IMR-90 (cell line): ENCODE data around the gene FBXO5. TPM values are rescaled to one million over a fixed set of nuclear protein-coding genes. Genes with fewer than 3 reads are reported as not detected.

Experiments used
- ATAC-seq: fragments of 200-7000 bp; cut with Tn5 transposase; 2 replicates; pipeline ENCODE4 v1.9.1; 2020; ENCODE audit warnings: low read depth, mild to moderate bottlenecking, moderate library complexity
- BruUV-seq: library from RNA; stranded (reverse); fragments of 400-500 nt; replicated peaks from 2 replicates; lab custom pipeline; 2021; lab: Mats Ljungman, UMichigan
- CTCF ChIA-PET: fragments of 300-600 bp; formaldehyde crosslinking; extraction: SDS; loops from one replicate; lab custom pipeline; 2021; ENCODE audit warnings: antibody characterized with exemption; lab: Yijun Ruan, JAX
- POLR2A ChIA-PET: fragments of 300-600 bp; sonication (Branson Sonifier 250); formaldehyde crosslinking; loops from one replicate; lab custom pipeline; 2022; ENCODE audit warnings: antibody characterized with exemption; ENCODE audit not compliant: unreplicated experiment; lab: Charles Lee
- DNase-seq: peaks from one replicate; pipeline ENCODE4 v3.0.0; 2013
- H2AFZ ChIP-seq: replicated peaks from 2 replicates; pipeline ENCODE3; 2013; ENCODE audit warnings: low read length, mild to moderate bottlenecking; ENCODE audit not compliant: poor library complexity
- H2AK5ac ChIP-seq: 2 replicates; pipeline ENCODE4 v1.6.1; 2013; ENCODE audit warnings: low read depth, low read length, inconsistent platforms
- H2AK9ac ChIP-seq: replicated peaks from 2 replicates; pipeline ENCODE3; 2013; ENCODE audit warnings: mild to moderate bottlenecking, low read depth, low read length, moderate library complexity; ENCODE audit not compliant: poor library complexity
- H2BK120ac ChIP-seq: 2 replicates; pipeline ENCODE4 v1.6.1; 2013; ENCODE audit warnings: low read depth, low read length, inconsistent platforms
- H2BK15ac ChIP-seq: 3 replicates; pipeline ENCODE4 v1.6.1; 2013; ENCODE audit warnings: low read depth, low read length, inconsistent platforms
- H2BK20ac ChIP-seq: 2 replicates; pipeline ENCODE4 v1.6.1; 2013; ENCODE audit warnings: low read depth, mild to moderate bottlenecking, inconsistent platforms, low read length, moderate library complexity
- H2BK5ac ChIP-seq: 2 replicates; pipeline ENCODE4 v1.6.1; 2013; ENCODE audit warnings: mild to moderate bottlenecking, low read depth, low read length, inconsistent platforms; ENCODE audit not compliant: poor library complexity, severe bottlenecking
- H3K14ac ChIP-seq: replicated peaks from 2 replicates; pipeline ENCODE4 v1.6.1; 2013; ENCODE audit warnings: low read depth, low read length, inconsistent platforms
- H3K18ac ChIP-seq: 2 replicates; pipeline ENCODE4 v1.6.1; 2013; ENCODE audit warnings: low read depth, low read length, control low read depth
- H3K23ac ChIP-seq: 2 replicates; pipeline ENCODE4 v1.6.1; 2013; ENCODE audit warnings: low read depth, low read length, inconsistent platforms
- H3K27ac ChIP-seq: 2 replicates; pipeline ENCODE4 v1.5.1; 2013; ENCODE audit warnings: mild to moderate bottlenecking, control low read depth, low read length; ENCODE audit not compliant: insufficient read depth
- H3K27me3 ChIP-seq: 2 replicates; pipeline ENCODE4 v1.6.1; 2013; ENCODE audit warnings: low read length; ENCODE audit not compliant: control insufficient read depth, insufficient read depth
- H3K36me3 ChIP-seq: 2 replicates; pipeline ENCODE4 v1.6.1; 2013; ENCODE audit warnings: low read length, mixed read lengths; ENCODE audit not compliant: control insufficient read depth, insufficient read depth
- H3K4ac ChIP-seq: 2 replicates; pipeline ENCODE4 v1.6.1; 2013; ENCODE audit warnings: low read depth, low read length, inconsistent platforms
- H3K4me1 ChIP-seq: 2 replicates; pipeline ENCODE4 v1.6.1; 2013; ENCODE audit warnings: low read length, mixed read lengths; ENCODE audit not compliant: control insufficient read depth, insufficient read depth
- H3K4me2 ChIP-seq: 2 replicates; pipeline ENCODE4 v1.6.1; 2013; ENCODE audit warnings: low read depth, mild to moderate bottlenecking, control low read depth, low read length, moderate library complexity
- H3K4me3 ChIP-seq: 2 replicates; pipeline ENCODE4 v1.5.1; 2013; ENCODE audit warnings: low read depth, mild to moderate bottlenecking, control low read depth, low read length, moderate library complexity; ENCODE audit not compliant: insufficient read depth
- H3K56ac ChIP-seq: 2 replicates; pipeline ENCODE4 v1.6.1; 2013; ENCODE audit warnings: low read length, inconsistent platforms; ENCODE audit not compliant: insufficient read depth; ENCODE audit errors: extremely low read depth
- H3K79me1 ChIP-seq, 2 experiments: 2 replicates each; pipeline ENCODE4 v1.6.1; 2013; ENCODE audit warnings: low read length in 2 of 2, inconsistent platforms in 1 of 2, low read depth in 1 of 2
- H3K9ac ChIP-seq: 2 replicates; pipeline ENCODE4 v1.6.1; 2013; ENCODE audit warnings: low read depth, low read length, control low read depth
- H3K9me1 ChIP-seq: 2 replicates; pipeline ENCODE4 v1.6.1; 2013; ENCODE audit warnings: low read length, inconsistent platforms; ENCODE audit not compliant: insufficient read depth
- H3K9me3 ChIP-seq: 2 replicates; pipeline ENCODE4 v1.6.1; 2013; ENCODE audit warnings: low read length; ENCODE audit not compliant: control insufficient read depth, insufficient read depth
- H4K20me1 ChIP-seq: 2 replicates; pipeline ENCODE4 v1.6.1; 2013; ENCODE audit warnings: low read length, inconsistent platforms; ENCODE audit not compliant: insufficient read depth
- H4K5ac ChIP-seq: 2 replicates; pipeline ENCODE4 v1.6.1; 2013; ENCODE audit warnings: mild to moderate bottlenecking, low read depth, low read length, control low read depth
- H4K8ac ChIP-seq, 2 experiments: 2 replicates each; pipeline ENCODE4 v1.6.1; 2013; ENCODE audit warnings: low read depth in 2 of 2, low read length in 2 of 2, control low read depth in 1 of 2, inconsistent platforms in 1 of 2
- H4K91ac ChIP-seq: 2 replicates; pipeline ENCODE4 v1.6.1; 2013; ENCODE audit warnings: low read depth, low read length, inconsistent platforms; ENCODE audit not compliant: insufficient read depth
- BHLHE40 ChIP-seq: fragments of 150-350 bp; IDR thresholded peaks from 2 replicates; pipeline ENCODE4 v1.6.1; 2016; ENCODE audit warnings: mild to moderate bottlenecking, low read depth, low read length
- CTCF ChIP-seq: conservative IDR thresholded peaks from 2 replicates; pipeline ENCODE4 v1.5.1; 2012; ENCODE audit warnings: mild to moderate bottlenecking, low read depth, low read length, improper control_type of control experiment
- MAFK ChIP-seq: IDR thresholded peaks from 2 replicates; pipeline ENCODE4 v1.6.1; 2012; ENCODE audit warnings: low read depth, low read length, improper control_type of control experiment
- MAZ ChIP-seq: IDR thresholded peaks from 2 replicates; pipeline ENCODE4 v1.6.1; 2012; ENCODE audit warnings: low read depth, mild to moderate bottlenecking, low read length, improper control_type of control experiment, moderate library complexity, borderline replicate concordance
- POLR2A ChIP-seq: IDR thresholded peaks from 2 replicates; pipeline ENCODE4 v1.6.1; 2012; ENCODE audit warnings: mild to moderate bottlenecking, low read depth, low read length
- RAD21 ChIP-seq: IDR thresholded peaks from 2 replicates; pipeline ENCODE4 v1.6.1; 2012; ENCODE audit warnings: low read length, improper control_type of control experiment
- RFX5 ChIP-seq: IDR thresholded peaks from 2 replicates; pipeline ENCODE4 v1.8.0; 2012; ENCODE audit warnings: low read depth, mild to moderate bottlenecking, low read length, moderate library complexity
- SMC3 ChIP-seq: fragments of 150-350 bp; IDR thresholded peaks from 2 replicates; pipeline ENCODE4 v1.6.1; 2016; ENCODE audit warnings: low read depth, mild to moderate bottlenecking, antibody characterized with exemption, low read length, moderate library complexity
- WGBS, 2 experiments: methylation state at CpG; one replicate each; pipeline versions ENCODE4 v1.1.5 to v1.1.7; 2013; ENCODE audit warnings: missing lambda C conversion rate in 2 of 2; ENCODE audit not compliant: insufficient read length in 1 of 2; ENCODE audit errors: extremely low coverage in 2 of 2; 5-methylcytosine and 5-hydroxymethylcytosine counted together
- dilution Hi-C: fragments of 300-500 bp; cut with HindIII; formaldehyde crosslinking; loops from one replicate; pipeline ENCODE4 v1.14.3; 2018; ENCODE audit warnings: low sequenced_read_pairs; ENCODE audit not compliant: unreplicated experiment
- in situ Hi-C: fragments of 300-500 bp; cut with MboI; formaldehyde crosslinking; loops from 3 replicates; pipeline ENCODE4 v1.14.3; 2019; ENCODE audit warnings: low sequenced_read_pairs, inconsistent platforms, mixed read lengths
- intact Hi-C: fragments of 100-400 bp; cut with micrococcal nuclease; formaldehyde crosslinking; loops from 2 replicates; pipeline ENCODE4 v1.10.0; 2022
- polyA plus RNA-seq, 3 experiments: library from polyadenylated mRNA; depleted of rRNA; stranded (reverse); fragments of >200 nt; gene quantifications; 2 replicates each; pipeline ENCODE4 v1.2.3, GENCODE V29; 2012; ENCODE audit warnings: low replicate concordance in 1 of 3
- total RNA-seq: library from RNA; depleted of rRNA; stranded (reverse); fragments of >200 nt; gene quantifications from 2 replicates; pipeline ENCODE4 v1.2.3, GENCODE V29; 2012

The FBXO5 gene
- total and polyA plus RNA-seq, 2 of the 4 experiments (the other 2 are of a cell fraction) = 11.8 to 16.7 TPM

GRCh38 chr6:153003366-153003690, 20.5 kb upstream of the FBXO5 start:
- whole genome bisulfite sequencing, 2 experiments = no CpG with 5 or more reads among the region's 6 CpGs
- POLR2A ChIA-PET = no interaction called here

More at GRCh38 chr6:153003366-153003690, 20.5 kb upstream of the FBXO5 start:
- no TSS peak for BruUV-seq
- Histone ChIP-seq H2BK120ac (no peak overlapping the region), H2BK5ac (peak overlapping the region; percentile 62), H4K20me1 (peaks cover 19% of the 10 kb centered on the region; the same call in 1 of the 2 replicates), H3K56ac (peak overlapping the region; percentile 45), H3K23ac (peak overlapping the region; percentile 79), H2AK5ac (0 out of 2 replicates have a peak overlapping the region, but pooled peaks have one; percentile 2), H3K18ac (no peak overlapping the region; the same call in 1 of the 2 replicates), H2BK20ac (no peak overlapping the region), H3K9me3 (no peaks in the 10 kb centered on the region), H3K4me2 (peak overlapping the region; percentile 98), H3K79me1 (peaks cover 3 to 10% of the 10 kb centered on the region in 2 experiments; a peak in 1 of 4 replicates), H2AFZ (peak overlapping the region; percentile 90), H3K9ac (peak overlapping the region; percentile 78), H3K9me1 (no peaks in the 10 kb centered on the region), H4K5ac (peak overlapping the region; percentile 21; the same call in 1 of the 2 replicates), H2AK9ac (peak overlapping the region; percentile 6), H3K36me3 (no peaks in the 10 kb centered on the region), H3K27ac (peak overlapping the region; percentile 76), H4K91ac (peak overlapping the region; percentile 57; the same call in 1 of the 2 replicates), H3K4ac (peak overlapping the region; percentile 47; the same call in 1 of the 2 replicates), H3K4me3 (peak overlapping the region; percentile 79), H3K27me3 (no peaks in the 10 kb centered on the region), H3K14ac (peak overlapping the region; percentile 35), H2BK15ac (no peak overlapping the region), H3K4me1 (peaks cover 3% of the 10 kb centered on the region; the same call in 1 of the 2 replicates), H4K8ac (peak overlapping the region; percentile 41 to 79)
- peak; percentile 20 for DNase-seq
- CTCF ChIA-PET = no interaction called here
- peak; percentile 3; the same call in 1 of the 2 replicates for ATAC-seq
- in situ Hi-C loops (no loop called here), dilution Hi-C loops (no loop called here), intact Hi-C loops (no loop called here)
- no peak for TF ChIP-seq POLR2A
- no peak for TF ChIP-seq MAZ
- no peak for TF ChIP-seq SMC3
- no peak for TF ChIP-seq MAFK
- no peak for TF ChIP-seq BHLHE40
- no peak for TF ChIP-seq RFX5
- no peak for TF ChIP-seq RAD21
- TF ChIP-seq CTCF = no peak
